Inferior parietal cortex (tissue), 1 donor: ENCODE data around the gene TNFRSF4.

Experiments used
- DNase-seq: peaks from one replicate; pipeline ENCODE4 v3.0.0-alpha.2; 2016; ENCODE audit errors: extremely low spot score

TNFRSF4 gene

DNA sequence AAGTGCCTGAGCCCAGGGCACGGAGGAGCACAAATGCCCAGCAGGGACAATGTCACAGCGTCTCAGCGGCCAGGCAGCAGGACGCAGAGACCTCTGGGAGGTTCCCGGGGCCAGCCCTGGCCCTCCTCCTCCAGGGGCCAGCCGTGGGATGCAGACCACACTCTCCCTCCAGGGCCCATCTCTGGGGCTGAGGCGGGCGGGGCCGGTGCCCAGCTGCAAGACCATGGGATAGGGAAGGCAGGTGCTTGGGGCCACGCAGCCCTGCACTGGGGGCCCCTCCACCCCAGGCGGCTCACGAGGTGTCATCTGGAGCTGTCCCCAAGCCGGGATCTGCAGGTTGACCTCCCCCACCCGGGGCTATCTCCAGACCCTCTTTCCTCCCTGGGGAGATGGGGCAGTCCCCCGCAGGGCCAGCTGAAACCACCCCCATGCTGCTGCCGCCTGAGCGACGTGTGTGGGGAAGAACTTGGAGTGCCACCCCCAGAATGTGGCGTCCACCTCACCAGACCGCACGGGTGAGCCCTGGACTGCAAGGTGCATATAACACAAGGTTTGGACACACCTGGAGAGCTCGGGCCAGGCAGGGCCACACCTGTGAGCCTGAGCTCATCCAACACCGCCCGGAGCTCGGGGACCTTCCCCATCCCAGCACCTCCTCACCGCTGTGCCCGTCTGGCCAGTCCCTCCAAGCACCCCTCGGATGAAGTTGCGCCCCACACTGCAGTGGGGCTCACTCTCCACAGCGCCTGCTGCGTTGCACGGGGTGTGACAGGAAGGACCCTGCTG, 44.3 kb downstream of the TNFRSF4 start:
- no peak for DNase-seq

DNA sequence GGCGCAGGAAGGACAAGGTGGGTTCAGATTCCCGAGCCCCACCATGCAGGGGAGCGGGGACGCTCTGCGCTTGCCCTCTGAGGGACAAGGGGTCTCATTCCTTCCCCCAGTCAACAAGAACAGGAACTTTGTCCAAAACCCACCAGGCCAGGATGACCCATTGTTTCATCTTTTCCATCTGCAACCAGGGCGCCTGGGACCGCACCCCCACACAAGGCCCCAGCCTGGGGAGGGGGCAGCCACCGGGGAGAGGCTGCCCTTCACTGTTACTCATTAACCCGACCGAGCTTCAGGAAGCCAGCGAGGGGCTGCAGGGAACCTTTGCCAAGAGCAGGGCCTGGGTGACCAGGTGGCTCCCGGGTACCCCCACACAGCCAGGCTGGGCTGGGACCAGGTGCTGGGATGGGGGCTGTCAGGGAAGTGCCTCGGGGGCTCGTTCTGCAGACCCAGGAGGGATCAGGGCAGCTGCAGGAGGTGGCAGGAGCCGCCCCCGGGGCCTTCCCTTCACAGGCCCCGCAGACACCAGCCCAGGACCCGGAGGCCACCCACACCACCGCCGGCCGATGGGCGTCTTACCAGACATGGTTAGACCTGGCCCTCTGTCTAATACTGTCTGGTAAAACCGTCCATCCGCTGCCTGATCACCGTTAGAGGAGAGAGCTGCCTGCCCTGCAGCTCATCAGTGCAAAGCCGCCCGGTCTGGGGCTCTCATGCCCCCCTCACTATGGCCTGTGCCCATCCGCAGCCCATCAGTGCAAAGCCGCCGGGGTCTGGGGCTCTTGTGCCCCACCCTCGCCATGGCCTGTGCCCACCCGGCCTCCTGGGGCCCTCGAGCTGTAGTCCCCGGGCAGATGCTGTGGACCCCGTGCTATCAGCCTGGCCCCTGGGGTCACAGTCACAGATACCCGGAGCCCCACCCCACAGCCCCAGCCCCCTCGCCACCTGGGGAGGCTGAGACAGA, 45.2 kb downstream of the TNFRSF4 start:
- DNase-seq = no peak

GRCh38 chr1:1167841-1168450, 46.0 kb downstream of the TNFRSF4 start:
- DNase-seq = no peak

- no peak for DNase-seq
These were observed 46.5 kb downstream of the TNFRSF4 start for GRCh38 chr1:1167398-1167821.

GRCh38 chr1:1166642-1167397, 47.1 kb downstream of the TNFRSF4 start:
- no peak for DNase-seq

DNA sequence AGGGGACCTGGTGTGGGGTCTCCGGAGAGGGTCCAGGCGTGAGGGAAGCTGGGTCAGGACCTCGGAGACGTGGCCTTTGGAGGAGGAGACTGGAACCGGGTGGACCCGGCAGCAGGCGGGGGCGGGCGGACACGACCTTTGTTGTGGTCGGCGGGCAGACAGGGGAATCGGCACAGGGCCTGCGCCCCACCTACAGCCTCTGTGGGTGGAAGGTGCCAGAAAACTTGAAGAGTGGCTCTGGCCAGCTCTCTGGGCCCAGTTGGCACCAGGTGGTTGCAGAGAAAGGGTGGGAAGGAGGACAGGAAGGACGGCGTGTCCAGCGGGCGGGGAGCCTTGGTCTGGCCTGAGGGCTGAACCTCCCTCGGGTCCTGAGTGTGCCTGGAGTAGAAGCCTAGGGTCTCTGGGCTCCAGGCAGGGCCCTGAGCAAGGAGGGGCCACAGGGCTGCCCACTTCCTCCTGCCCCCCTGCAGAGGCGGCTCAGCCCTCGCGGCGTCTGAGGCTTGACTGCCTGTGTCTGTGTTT, 48.0 kb downstream of the TNFRSF4 start:
- no peak for DNase-seq

DNA sequence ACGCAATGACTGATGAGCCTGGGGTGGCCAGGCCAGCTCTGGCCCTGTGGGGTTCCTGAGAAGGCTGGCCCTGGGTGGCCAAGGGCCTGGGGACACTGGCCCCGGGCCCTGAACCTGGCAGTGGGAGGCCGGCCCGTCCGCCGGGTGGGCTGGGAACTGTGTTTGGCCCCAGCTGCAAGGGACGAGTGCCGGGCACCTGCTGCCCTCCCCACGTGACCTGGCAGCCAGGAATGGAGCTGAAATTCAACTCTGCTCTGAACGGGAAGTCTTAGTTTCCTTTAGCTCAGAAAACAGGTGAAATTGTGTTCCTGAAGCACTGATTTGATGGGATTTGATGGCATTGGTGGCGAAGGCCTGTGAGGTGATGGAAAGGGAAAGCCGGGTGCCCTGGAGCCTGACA, 48.5 kb downstream of the TNFRSF4 start:
- no peak for DNase-seq

- DNase-seq = no peak
These were observed 49.1 kb downstream of the TNFRSF4 start for GRCh38 chr1:1164701-1165451.

- no peak for DNase-seq
These were observed 49.6 kb downstream of the TNFRSF4 start for GRCh38 chr1:1164361-1164700.

GRCh38 chr1:1163538-1164070, 50.3 kb downstream of the TNFRSF4 start:
- DNase-seq = no peak

- DNase-seq = no peak
These were observed 51.1 kb downstream of the TNFRSF4 start for GRCh38 chr1:1162597-1163537.

DNA sequence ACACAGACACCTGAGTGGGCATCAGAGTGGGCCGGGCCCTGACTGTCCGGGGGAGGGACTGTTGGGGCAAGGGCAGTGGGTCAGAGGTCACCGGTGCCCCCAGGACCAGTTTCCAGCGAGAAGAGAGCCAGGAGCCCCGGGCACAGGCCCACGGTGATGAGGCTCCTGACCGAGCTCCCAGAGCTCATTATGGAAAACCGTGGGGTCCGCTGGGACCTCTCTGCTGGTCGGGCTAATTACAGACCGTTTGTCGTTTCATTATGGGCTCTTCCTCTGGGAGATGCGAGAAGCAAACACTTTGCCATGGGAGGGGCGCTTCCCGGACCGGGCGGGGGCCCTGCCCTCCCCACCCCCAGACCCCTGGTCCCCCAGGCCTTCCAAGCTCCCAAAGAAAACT, 52.3 kb downstream of the TNFRSF4 start:
- no peak for DNase-seq
